Stimulated activated CD8-positive, alpha-beta memory T cell treated with anti-CD3 and anti-CD28 coated beads, Interleukin-4, amount 100 ng/mL, for 1 hour (primary cell): ENCODE data around the gene TSPAN9.

Experiments used
- DNase-seq, 2 donors: peaks; one replicate each; pipeline ENCODE4 v3.0.0-alpha.2; 2020; ENCODE audit warnings: low read depth in 2 of 2, low spot score in 1 of 2

Gene TSPAN9

DNA sequence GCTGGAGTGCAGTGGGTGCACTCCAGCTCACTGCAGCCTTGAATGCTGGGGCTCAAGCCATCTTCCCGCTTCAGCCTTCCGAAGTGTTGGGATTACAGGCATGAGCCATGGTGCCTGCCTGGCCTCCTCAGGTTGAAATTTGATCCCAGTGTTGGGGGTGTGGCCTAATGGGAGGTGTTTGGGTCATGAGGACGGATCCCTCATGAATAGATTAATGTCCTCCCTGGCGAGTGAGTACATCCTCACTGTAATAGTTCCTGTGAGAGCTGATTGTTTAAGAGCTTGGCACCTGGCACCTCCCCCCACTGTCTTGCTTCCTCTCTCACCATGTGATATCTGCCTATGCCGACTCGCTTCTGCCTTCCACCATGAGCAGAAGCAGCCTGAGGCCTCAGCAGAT, 84.7 kb downstream of the TSPAN9 start:
- DNase-seq, result no peak

DNA sequence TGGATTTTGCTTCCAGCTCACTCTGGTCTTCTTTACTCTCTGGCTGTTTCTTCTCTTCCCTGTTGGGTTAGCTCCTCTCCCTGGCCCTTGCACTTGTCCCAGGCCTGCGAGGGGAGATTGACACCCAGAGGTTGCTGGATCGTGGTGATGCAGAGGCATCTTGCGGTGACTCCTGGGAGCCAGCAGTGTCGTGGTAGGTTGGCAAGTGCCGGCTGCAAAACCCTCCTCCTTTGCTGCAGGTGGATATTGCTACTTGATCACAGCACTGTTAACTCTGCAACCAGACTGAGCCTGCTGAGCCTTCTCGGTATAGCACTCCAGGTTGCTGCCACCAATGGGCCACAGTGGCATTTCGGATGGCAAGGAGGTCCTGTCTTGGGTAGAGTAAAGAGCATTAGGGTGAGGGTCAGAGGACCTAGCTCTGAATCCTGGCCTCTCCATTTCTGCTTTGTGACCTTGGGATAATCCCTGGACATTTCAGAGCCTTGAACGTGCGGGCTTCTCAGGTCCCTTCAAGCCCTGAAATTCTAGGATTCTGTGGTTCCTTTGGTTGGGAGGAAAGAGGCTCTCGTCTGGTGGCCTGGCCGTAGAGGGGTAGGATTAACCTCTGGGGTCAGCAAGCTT, 87.4 kb downstream of the TSPAN9 start:
- DNase-seq, result no peak

DNA sequence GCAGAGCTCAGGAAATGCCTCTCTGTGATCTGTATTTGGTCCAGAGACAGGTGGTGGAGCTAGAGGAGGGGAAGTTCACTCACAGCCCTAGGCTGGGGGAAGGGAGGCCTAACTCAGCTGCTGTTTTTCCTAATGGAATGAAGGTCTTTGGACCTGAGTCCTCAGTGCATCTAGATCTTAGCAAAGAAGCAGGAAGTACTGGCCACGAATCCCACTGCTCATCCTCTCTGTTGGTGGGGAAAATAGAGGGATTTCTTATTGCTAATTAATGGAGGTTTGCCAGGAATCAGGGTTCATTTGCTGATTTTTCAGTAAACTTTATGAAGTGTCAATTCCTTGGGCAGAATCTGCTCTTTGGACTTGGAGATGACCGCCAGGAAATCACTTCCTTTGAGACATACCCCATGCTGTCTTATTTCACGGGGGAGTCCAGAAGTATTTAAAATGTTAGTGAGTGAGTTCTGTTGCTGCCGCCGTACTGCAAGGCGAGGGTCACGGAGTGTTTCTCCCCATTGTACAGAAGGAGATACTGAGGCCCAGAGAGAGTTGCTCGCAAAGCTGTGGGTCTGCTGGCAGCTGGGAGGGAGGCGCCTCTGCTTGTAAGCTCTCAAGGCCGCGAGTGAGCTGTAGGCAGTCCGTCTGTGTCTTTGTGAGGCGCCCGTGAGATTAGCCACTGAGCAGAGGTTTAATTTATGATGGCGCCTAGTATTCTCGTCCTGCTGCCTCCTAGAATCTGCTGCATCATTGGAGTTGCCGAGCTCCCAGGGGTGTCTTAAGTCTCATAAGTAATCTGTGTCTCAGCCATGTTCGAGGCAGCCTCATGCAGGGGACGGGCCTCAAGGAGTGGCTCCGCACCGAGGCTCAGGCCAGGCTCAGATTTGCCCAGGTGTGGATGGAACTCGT, 88.2 kb downstream of the TSPAN9 start:
- no peak for DNase-seq

DNA sequence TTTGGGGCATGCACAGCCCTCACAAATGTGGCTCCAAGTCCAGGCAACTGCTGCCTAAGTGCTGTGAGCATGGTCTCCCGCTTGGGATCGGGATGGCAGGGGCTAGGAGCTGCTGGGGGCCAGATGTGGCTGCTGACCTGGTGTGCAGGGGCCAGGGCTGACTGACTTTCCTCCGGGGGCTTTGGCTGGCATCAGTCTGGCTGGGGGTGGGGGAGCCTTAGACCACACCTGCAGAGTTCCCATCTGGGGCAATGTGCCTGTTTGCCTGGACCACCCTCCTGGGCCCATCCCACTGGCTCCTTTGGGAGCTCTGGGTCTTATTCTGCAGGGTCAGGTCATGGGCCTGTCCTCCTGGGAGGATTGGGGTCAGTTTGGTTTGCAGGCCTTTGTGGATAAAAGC, 90.5 kb downstream of the TSPAN9 start:
- DNase-seq, result no peak

DNA sequence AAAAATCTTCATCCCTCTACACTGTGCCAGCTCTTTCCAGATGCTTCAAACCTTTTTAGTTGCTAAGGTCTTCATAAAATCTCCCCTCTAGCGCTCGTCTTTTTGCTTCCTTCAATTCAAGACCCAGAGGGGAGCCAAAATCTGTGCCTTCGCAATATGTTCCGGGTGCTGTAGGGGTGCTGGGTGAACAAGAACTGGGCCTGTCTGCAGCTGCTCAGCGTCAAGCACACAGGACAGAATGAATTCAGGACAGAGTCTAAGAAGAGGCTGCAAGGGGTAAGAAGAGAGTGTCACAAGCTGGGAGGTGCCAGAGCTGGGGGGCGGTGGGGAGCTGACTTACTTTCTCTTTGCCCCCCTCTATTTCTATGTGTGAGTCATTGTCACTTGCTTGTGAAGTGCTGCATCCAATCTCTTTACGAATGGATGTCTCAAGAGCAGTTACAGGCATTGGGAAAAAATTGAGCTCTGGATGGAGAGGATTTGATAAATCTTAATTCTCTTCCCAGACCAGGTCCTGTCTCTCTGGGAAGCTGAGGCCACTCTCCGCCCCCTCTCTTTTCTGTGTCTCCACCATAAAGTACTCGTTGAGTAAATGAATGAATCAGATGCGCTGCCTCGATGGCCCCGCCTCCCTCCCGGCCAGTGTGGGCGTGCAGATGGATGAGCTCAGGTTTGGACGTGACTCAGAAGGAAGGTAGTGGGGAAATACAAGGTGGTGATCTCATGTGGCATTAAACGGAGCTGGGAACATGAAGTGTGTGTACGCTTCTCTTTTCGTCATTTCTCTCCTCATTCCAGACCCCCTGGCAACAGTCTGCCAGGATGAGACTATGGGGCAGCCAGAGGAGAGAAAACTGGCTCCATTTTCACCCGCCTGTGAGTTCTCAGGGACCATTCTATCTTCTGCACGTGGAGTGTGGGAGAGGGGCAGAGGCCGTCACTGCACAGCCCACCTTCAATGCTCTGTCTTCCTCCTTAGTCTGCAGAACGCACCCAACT, 91.3 kb downstream of the TSPAN9 start:
- DNase-seq, result no peak

DNA sequence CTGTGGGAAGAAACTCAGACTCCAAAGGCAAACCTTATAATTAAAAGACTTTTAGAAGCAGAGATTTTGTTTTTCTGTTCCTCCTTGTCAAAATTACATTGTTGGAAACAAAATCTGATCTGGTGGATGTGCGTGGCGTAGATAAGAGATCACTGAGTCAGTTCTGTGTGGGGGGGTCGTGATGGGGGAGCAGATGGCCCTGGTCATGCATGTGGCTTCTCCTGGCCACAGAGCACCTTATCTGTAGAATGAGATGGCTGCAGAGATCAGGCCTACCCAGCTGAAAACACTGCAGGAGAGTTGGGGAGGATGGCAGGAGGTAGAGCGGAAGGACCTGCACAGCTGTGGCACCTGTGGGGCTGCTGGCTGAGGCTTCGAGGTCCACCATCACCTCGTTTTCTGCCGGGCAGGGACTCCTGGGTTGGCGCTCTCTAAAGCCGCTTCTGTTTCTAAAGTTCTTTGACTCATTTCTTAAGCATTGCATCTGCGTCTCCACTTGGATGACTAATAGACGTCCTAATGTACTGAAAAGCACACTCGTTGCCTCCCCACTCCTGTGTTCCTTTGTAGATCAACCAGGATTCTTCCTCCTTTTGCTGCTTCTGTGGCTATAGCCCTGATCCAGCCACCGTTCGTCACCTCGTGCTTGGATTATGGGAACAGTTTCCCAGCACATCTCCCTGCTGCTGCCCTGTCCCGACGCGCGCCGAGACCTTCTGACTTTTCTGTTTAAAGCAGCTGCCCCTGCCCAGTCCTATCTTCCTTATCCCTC, 93.4 kb downstream of the TSPAN9 start:
- DNase-seq, result no peak

DNA sequence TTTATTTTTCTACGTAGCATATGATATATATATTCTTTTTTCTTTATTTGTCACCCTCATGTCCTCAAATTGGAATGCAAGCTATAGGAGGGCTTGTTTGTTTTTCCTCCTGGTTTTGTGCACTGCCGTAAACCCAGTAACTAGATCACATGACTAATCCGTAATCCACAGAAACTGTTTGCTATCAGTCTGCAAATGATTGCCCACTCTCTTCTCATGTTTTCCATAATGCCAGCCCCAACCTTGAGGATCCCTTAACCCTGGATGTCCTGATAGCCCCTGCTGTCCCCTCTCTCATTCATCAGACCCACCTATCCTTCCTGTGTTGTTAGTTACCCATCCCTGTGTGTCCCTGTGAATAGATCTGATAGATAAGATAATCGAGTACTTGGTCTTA, 94.0 kb downstream of the TSPAN9 start:
- DNase-seq, result no peak

DNA sequence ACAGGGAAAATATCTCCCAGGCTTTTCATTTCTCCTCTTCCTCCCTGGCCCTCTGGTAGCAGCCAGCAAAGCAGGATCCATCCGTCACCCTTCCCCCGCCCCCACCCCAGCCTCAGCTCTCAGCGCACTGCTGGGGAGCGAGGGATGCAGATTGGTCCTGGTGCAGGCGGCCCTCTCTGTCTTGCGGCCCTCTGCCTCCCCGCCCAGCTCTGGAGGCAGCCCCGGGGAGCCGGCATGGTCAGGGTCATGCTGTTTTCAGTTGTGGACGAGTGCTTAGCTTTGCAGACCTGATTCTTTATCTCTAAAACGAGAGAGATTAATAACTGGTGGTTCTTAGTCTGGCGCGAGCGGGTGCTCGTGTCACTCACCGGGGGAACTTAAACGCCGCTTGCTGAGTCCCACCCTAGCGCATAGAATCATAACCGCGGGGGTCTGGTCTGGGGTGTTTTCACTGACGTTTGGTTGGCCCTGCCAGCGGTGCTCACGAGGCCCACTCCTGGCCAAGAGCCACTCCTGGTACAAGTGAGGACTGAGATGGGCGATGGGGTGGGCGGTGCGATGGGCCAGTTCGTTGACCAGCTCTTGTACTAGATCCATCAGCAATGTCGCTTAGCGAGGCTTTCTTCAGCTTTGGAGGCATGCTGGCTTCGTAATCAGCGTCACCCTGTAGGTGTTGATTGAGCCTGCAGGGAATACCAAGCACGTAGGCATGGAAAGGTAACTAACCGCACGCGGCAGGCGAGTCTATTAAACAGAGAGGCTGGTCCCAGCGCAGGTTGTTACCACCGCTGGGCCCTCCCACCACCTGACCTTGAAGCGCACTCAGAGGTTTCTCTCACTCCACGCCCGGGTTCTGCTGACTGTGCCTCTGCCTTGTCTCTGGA, 95.2 kb downstream of the TSPAN9 start:
- no peak for DNase-seq

DNA sequence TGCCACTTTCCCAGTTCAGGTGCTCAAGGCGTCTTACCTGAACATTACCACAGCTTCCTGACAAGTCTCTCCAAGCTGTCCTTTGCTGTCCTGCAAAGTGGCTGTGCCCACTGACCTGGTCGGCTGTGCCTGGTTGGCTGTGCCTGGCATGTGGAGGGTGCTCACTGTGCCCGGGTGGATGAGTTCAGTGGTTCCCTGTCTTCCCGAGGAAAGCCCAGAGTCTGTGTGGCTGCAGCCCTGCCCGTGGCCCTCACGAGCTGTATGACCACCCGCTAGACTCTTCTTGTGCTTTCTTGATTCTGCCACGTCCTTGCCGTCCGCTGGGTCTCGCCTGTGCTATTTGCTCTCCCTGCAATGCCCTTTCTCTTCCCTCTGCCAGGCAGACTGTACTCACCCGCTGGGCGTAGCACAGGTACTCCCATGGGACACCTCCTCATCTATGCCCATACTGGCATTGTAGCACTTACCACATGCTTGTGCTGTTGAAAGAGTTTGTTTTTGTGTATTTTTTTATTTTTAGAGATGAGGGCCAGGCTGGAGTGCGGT, 95.9 kb downstream of the TSPAN9 start:
- no peak for DNase-seq

DNA sequence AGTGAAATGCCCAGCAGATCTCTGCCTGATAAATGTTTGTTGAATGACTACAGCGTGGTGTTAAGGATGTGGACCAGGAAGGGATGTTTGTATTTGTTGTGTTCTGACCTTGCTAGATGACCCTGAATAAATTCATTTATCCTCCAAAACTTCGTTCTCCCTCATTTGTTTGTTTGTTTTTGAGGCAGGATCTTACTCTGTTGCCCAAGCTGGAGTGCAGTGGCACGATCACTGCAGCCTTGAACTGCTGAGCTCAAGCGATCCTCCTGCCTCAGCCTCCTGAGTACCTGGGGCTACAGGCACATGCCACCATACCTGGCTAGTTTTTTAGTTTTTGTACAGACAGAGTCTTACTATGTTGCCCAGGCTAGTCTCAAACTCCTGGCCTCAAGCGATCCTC, 96.7 kb downstream of the TSPAN9 start:
- DNase-seq, result no peak

DNA sequence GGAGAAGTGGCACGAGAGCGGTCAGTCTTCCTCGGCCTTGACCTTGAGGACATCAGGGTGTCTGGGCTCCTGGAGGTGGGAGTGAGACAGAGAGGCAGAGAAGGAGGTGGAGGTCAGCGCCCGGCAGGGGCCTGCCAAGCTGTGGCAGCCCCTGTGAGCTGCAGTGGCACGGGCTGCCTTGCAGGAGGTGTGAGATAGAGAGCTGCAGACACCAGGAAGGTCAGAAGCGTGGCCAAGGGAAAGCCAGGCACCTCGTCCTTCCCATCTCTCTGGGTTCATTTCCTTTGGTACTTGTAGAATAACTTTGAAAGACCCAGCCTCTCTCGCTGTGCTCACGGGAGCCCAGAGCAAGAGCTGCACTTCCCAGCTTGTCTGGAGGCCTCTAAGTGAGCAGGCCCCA, 98.1 kb downstream of the TSPAN9 start:
- no peak for DNase-seq

DNA sequence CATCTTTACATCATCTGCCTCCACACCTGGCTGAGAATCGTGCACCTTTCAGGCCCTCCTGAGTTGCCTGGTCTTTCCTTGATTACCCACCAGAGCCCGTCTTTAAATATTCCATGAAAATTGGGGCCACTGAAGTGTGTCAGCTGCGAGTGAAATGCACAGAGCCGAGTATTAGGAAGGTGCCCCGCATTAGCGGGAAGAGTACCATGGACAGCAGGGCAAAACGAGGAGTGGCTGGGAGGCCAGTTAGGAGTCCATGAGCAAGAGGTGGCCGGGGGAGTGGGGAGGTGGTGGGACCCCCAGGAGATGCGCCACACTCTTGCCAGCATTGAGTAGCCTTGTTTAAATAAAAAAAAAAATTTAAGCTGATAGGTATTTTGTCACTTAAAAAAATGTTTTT, 99.6 kb downstream of the TSPAN9 start:
- DNase-seq, result no peak

DNA sequence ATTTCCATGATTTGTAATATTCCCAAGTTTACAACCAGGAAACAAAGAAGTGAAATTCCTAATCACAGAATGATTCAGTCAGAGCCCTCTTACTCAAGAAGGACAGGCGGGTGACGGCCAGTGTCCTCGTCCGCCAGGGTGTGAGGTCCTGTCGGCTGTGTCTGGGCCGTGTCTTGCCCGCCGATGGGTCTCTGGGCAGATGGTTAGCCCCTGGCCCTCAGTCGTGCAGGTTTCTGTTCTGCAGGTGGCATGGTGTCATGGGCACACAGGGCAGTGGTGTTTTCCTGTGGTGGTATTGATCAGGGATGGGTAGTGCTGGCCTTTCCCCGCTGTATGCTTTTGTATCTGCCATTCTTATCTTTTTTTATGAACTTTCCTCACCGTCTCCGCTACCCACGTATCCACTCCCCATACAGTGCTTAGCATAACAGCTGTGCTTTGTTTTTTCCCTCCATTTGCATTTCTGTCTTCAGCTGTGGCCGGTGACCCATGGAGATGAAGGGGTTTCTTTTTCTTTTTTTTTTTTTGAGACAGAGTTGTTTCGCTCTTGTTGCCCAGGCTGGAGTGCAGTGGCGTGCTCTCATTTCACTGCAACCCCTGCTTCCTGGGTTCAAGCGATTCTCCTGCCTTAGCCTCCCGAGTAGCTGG, 100.7 kb downstream of the TSPAN9 start:
- DNase-seq, result no peak

DNA sequence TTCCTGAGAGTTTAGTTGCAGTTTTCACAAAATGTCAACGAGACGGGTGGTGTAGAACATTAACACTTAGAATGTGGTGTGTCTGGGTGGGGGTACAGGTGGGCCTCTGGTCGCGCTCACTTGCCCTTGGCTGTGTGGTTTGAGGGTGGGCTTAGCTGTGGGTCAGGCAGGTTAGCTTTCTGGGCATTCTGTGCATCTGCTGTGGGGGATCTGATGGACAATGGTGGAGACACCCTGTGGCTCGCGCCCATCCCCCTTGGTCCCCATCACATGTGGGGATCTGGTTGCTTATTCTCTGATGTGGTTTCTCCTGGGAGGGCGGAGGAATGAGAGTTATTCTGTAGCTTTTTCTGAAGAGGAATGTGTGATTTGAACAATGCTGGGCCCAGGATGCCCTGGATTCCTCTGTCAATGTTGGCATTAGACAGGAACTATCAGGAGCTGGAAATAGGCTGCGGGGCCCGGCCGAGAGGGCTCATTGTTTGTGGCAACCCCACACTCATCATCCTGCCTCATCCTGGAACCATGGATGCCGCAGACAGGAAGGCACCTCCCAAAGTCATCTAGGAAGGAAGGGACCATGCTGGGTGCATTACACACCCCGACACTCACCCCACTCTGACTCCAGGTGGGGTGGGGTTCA, 101.6 kb downstream of the TSPAN9 start:
- DNase-seq, result no peak

DNA sequence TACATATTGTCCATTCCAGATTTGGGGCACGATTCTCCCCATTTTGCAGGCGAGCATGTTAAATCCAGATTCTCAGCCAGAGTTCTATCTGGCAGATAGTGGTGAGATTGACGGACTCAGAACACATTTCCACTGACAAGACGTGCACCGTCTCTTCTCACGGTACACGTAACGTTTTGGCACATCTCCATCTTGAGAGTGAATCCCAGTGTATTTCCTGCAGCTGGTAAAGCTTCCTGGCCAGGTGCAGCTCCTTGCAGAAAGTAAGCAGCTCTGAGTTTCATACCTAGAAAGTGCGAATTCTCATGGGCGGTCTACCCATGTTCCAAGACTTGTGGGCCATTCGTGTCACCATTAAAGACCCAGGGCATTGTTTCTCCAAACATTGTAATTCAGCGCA, 102.6 kb downstream of the TSPAN9 start:
- DNase-seq, result no peak

DNA sequence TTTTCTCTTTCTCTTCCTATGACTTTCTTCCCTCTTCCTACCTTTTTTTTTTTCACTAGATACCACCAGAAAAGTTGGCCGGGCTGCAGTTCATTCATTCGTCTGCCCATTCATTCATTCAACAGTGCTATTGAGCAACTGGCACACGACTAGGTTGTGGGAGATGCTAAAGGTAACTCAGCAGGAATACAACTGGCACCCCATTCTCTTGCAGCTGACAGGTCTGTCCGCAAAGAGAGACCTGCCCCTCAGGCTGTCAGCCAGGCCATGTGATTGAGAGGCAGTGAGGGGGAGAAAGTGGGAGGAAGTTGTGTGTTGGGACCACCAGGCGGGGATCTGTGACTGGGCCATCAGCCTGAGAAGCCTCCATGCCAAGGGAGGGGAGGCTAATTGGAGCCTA, 105.2 kb downstream of the TSPAN9 start:
- DNase-seq, result no peak

DNA sequence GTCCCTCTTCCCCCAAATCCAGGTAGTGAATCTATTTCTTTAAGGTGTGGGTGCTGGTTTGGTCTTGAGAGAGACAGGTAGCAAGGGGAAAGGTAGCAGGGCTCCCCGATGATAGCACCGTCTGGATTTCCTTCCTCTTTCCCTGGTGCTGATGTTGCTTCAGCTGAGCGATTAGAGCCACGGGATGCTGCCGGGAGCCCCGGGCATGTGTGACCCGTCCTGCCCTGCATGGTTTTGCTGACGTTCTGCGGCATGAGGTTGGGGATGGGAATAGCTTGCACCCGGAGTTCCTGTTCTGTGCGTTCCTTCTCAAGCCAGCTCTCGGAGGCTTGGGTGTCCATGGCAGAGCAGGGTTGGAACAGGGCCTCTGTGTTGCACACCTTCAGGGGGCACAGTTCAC, 107.3 kb downstream of the TSPAN9 start:
- DNase-seq, result no peak

DNA sequence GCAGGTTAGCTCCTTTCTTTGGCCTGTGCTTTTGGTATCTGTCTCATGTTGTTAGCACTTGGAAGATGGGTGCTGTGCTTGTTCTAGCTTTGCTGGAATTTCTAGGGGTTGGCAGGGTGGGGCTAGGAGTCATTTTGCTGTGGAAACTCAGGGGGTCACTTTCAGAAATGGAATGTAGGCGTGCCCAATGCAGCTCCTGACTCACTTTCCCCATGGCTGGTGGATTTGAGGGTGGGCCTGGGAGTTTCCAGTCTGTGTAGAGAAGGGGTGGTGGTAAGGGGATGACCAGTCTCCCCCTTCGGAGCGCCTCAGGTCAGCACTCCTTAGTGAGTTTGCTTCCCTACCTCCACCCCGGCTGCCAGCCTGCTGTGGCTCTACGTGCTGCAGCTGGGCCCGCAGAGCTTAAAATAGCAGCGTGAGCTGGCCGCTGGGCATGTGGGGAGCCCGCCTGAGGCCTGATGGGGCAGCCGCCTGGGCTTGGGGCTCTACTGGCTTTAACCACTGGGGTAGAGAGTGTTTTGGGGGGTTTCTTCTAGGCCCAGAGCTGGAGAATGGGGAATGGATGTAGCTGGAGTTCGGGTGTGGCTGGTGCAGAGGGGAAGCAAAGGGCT, 108.2 kb downstream of the TSPAN9 start:
- DNase-seq, result no peak
